Upper lobe of left lung (tissue), 6 donors: ENCODE data around the gene ZBTB47. TPM values are rescaled to one million over a fixed set of nuclear protein-coding genes. Genes with fewer than 3 reads are reported as not detected.

Experiments used
- ATAC-seq, 2 donors: fragments of 200-7000 bp; cut with Tn5 transposase; one replicate each; pipeline ENCODE4 v1.9.1; 2022; ENCODE audit warnings: mild to moderate bottlenecking in 2 of 2, moderate library complexity in 2 of 2; ENCODE audit not compliant: low FRiP score in 2 of 2
- DNase-seq, 2 donors: peaks; one replicate each; pipeline ENCODE4 v3.0.0-alpha.2; 2019 to 2020
- H3K27ac ChIP-seq, 4 donors: fragments of 200-600 bp; sonication (generic); one replicate each; pipeline ENCODE4 v1.5.1; 2016 to 2019
- H3K27me3 ChIP-seq, 4 donors: fragments of 200-600 bp; sonication (generic); one replicate each; pipeline ENCODE4 v1.5.1; 2017 to 2019
- H3K36me3 ChIP-seq, 4 donors: fragments of 200-600 bp; sonication (generic); one replicate each; pipeline ENCODE4 v1.5.1; 2016 to 2019
- H3K4me1 ChIP-seq, 4 donors: fragments of 200-600 bp; sonication (generic); one replicate each; pipeline ENCODE4 v1.5.1; 2018 to 2019
- H3K4me3 ChIP-seq, 4 donors: fragments of 200-600 bp; sonication (generic); one replicate each; pipeline ENCODE4 v1.5.1; 2017 to 2019; ENCODE audit warnings: mild to moderate bottlenecking in 2 of 4, moderate library complexity in 1 of 4
- H3K9me3 ChIP-seq, 4 donors: fragments of 200-600 bp; sonication (generic); one replicate each; pipeline ENCODE4 v1.5.1; 2018 to 2019
- EP300 ChIP-seq, 4 donors: sonication (generic); formaldehyde crosslinking; IDR thresholded peaks; one replicate each; pipeline ENCODE4 v1.5.1; 2017; ENCODE audit warnings: antibody characterized with exemption in 4 of 4, control low read depth in 2 of 4
- POLR2A ChIP-seq, 4 donors: fragments of 450-650 bp; IDR thresholded peaks; one replicate each; pipeline ENCODE4 v1.5.1; 2016 to 2017; ENCODE audit warnings: antibody characterized with exemption in 4 of 4, mild to moderate bottlenecking in 2 of 4
- POLR2AphosphoS5 ChIP-seq, 2 donors: sonication (generic); formaldehyde crosslinking; IDR thresholded peaks; one replicate each; pipeline ENCODE4 v1.5.1; 2017; ENCODE audit warnings: antibody characterized with exemption in 2 of 2
- WGBS, 2 donors: methylation state at CpG; one replicate each; pipeline ENCODE4 v1.1.5; 2017 to 2018; 5-methylcytosine and 5-hydroxymethylcytosine counted together
- total RNA-seq, 6 donors: library from RNA; depleted of rRNA in 4 of 6; stranded (reverse); fragments of >200 nt in 4 of 6; gene quantifications; one replicate each; pipeline versions ENCODE4 v1.1.0 to v1.2.1, GENCODE V29; 2016 to 2021
- TF ChIP-seq, protein P1 (sequence below), 6 experiments: fragments of 450-650 bp in 4 of 6; fragments of 200-600 bp in 2 of 6; sonication (generic) in 2 of 6; IDR thresholded peaks; one replicate each; pipeline ENCODE4 v1.5.1; 2016 to 2019; ENCODE audit warnings: antibody characterized with exemption in 6 of 6
- donor health status: DM: no; HTN: no; CAD: no; lungs with moderate emphysema.
- donor health status: DM: no; HTN: yes; CAD: no; lungs with severe emphysema.

The ZBTB47 gene
- total RNA-seq, 6 donors from 2014 or later = 25.1 to 35.8 (median 29.9) TPM

DNA sequence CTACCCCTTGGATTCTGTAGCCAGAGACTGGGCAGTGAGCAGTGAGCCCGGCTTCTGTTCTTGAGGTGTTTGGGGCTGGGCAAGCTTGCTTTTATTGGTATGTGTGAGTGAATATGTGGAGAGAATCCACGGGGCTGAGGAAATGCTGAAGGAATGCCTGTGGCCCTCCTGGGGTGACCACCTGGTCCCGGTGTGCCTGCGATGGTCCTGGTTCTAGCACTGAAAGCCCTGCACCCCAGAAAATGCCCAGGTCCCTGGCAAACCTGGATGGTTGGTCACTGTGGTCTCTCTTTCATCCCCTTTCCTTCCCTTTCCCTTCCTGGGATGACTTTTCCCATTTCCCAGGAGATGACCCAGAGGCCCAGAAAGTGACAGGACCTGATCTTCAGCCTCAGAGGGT, 4.2 kb downstream of the ZBTB47 start:
- ATAC-seq = no peak
- no peak overlapping the region for H3K27ac ChIP-seq
- 88 to 100% methylated on average over 3 to 4 of the region's 4 CpGs for WGBS, 2 donors
- TF ChIP-seq, protein P1, sequence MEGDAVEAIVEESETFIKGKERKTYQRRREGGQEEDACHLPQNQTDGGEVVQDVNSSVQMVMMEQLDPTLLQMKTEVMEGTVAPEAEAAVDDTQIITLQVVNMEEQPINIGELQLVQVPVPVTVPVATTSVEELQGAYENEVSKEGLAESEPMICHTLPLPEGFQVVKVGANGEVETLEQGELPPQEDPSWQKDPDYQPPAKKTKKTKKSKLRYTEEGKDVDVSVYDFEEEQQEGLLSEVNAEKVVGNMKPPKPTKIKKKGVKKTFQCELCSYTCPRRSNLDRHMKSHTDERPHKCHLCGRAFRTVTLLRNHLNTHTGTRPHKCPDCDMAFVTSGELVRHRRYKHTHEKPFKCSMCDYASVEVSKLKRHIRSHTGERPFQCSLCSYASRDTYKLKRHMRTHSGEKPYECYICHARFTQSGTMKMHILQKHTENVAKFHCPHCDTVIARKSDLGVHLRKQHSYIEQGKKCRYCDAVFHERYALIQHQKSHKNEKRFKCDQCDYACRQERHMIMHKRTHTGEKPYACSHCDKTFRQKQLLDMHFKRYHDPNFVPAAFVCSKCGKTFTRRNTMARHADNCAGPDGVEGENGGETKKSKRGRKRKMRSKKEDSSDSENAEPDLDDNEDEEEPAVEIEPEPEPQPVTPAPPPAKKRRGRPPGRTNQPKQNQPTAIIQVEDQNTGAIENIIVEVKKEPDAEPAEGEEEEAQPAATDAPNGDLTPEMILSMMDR (IDR thresholded peaks at IDR 0.05) = no peak
- TF ChIP-seq POLR2A (IDR thresholded peaks at IDR 0.05) (no peak), EP300 (IDR thresholded peaks at IDR 0.05) (no peak), POLR2AphosphoS5 (IDR thresholded peaks at IDR 0.05) (no peak)
- H3K36me3 ChIP-seq = peaks cover 0 to 23% (median 10%) of the 10 kb centered on the region in 4 donors
- no peaks in the 10 kb centered on the region for H3K9me3 ChIP-seq
- no peak for DNase-seq
- peaks cover 23 to 29% (median 27%) of the 10 kb centered on the region in 4 donors for H3K4me1 ChIP-seq
- H3K27me3 ChIP-seq = no peaks in the 10 kb centered on the region
- H3K4me3 ChIP-seq = no peak overlapping the region

DNA sequence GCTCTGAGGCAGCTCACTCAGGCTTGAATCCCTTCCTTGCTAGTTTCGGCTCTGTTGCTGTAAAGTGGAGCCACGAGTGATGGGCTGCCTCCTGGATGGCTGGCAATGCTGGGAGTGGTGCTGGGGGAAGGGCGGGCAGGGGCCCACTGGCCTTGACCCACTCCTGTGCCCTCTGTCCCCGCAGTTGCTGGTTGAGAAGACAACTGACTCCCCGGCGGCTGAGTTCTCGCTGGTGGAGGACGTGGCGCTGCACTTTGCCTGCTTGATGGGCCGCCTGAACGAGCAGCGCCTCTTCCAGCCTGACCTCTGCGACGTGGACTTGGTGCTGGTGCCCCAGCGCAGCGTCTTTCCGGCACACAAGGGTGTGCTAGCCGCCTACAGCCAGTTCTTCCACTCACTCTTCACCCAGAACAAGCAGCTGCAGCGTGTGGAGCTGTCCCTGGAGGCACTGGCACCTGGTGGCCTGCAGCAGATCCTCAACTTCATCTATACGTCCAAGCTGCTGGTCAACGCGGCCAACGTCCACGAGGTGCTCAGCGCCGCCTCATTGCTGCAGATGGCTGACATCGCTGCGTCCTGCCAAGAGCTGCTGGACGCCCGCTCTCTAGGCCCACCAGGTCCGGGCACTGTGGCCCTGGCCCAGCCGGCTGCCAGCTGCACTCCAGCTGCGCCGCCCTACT, 4.7 kb downstream of the ZBTB47 start:
- Histone ChIP-seq H3K27me3 (no peaks in the 10 kb centered on the region), H3K9me3 (no peaks in the 10 kb centered on the region), H3K4me1 (peaks cover 17 to 23% (median 21%) of the 10 kb centered on the region in 4 donors), H3K4me3 (no peak overlapping the region), H3K36me3 (peaks cover 0 to 23% (median 10%) of the 10 kb centered on the region in 4 donors), H3K27ac (no peak overlapping the region)
- ATAC-seq = no peak
- WGBS, 2 donors = 83 to 92% methylated on average over 13 to 29 of the region's 34 CpGs
- peak in 1 of 2 donors; percentile 82 for DNase-seq
- TF ChIP-seq EP300 (IDR thresholded peaks at IDR 0.05) (no peak), POLR2A (IDR thresholded peaks at IDR 0.05) (no peak), POLR2AphosphoS5 (IDR thresholded peaks at IDR 0.05) (no peak)
- TF ChIP-seq, protein P1 (IDR thresholded peaks at IDR 0.05) = no peak

DNA sequence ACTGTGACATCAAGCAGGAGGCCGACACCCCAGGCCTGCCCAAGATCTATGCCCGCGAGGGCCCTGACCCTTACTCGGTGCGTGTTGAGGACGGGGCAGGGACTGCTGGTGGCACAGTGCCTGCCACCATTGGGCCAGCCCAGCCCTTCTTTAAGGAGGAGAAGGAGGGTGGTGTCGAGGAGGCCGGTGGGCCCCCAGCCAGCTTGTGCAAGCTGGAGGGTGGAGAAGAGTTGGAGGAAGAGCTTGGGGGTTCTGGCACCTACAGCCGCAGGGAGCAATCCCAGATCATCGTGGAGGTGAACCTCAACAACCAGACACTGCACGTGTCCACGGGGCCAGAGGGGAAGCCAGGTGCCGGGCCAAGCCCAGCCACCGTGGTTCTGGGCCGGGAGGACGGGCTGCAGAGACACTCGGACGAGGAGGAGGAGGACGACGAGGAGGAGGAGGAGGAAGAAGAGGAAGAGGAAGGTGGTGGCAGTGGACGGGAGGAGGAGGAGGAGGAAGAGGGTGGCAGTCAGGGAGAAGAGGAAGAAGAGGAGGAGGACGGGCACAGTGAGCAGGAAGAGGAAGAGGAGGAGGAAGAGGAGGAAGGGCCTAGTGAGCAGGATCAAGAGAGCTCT, 5.4 kb downstream of the ZBTB47 start:
- no peak overlapping the region for H3K4me3 ChIP-seq
- no peaks in the 10 kb centered on the region for H3K9me3 ChIP-seq
- no peak overlapping the region for H3K27ac ChIP-seq
- DNase-seq (no peak), ATAC-seq (no peak)
- peaks cover 0 to 23% (median 10%) of the 10 kb centered on the region in 4 donors for H3K36me3 ChIP-seq
- TF ChIP-seq POLR2A (IDR thresholded peaks at IDR 0.05) (no peak), EP300 (IDR thresholded peaks at IDR 0.05) (no peak), POLR2AphosphoS5 (IDR thresholded peaks at IDR 0.05) (no peak)
- no peaks in the 10 kb centered on the region for H3K27me3 ChIP-seq
- 61 to 74% methylated on average over 18 to 19 of the region's 22 CpGs for WGBS, 2 donors
- H3K4me1 ChIP-seq = peaks cover 11 to 18% (median 15%) of the 10 kb centered on the region in 4 donors

DNA sequence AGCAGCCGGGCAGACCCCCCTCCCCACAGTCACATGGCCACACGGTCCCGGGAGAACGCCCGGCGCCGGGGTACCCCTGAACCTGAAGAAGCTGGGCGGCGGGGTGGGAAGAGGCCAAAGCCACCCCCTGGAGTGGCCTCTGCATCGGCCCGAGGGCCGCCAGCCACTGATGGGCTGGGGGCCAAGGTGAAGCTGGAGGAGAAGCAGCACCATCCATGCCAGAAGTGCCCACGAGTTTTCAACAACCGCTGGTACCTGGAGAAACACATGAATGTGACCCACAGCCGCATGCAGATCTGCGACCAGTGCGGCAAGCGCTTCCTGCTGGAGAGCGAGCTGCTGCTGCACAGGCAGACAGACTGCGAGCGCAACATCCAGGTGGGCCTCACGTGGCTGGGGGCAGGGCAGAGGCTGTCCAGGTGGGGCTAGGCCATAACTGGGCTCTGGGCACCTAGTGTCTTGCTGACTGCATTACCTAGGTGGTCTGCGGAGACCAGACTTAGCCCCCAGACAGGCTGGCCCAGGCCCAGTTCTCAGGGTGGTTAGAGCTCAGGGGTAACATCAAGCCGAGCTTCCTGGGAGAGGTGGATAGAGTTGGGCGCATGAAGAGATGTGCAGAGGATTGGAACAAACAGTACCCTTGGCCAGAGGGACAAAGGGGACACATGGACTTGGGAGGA, 6.1 kb downstream of the ZBTB47 start:
- 80% methylated on average over 14 to 25 of the region's 25 CpGs for WGBS, 2 donors
- Histone ChIP-seq H3K4me3 (no peak overlapping the region), H3K9me3 (no peaks in the 10 kb centered on the region), H3K27me3 (no peaks in the 10 kb centered on the region), H3K36me3 (peaks cover 0 to 23% (median 10%) of the 10 kb centered on the region in 4 donors), H3K4me1 (peaks cover 11 to 17% (median 14%) of the 10 kb centered on the region in 4 donors), H3K27ac (no peak overlapping the region)
- ATAC-seq = no peak
- DNase-seq = peak in 1 of 2 donors; percentile 63
- no peak for TF ChIP-seq POLR2A (IDR thresholded peaks at IDR 0.05)
- TF ChIP-seq EP300 (IDR thresholded peaks at IDR 0.05) = no peak
- TF ChIP-seq, protein P1 (IDR thresholded peaks at IDR 0.05) = no peak
- no peak for TF ChIP-seq POLR2AphosphoS5 (IDR thresholded peaks at IDR 0.05)

DNA sequence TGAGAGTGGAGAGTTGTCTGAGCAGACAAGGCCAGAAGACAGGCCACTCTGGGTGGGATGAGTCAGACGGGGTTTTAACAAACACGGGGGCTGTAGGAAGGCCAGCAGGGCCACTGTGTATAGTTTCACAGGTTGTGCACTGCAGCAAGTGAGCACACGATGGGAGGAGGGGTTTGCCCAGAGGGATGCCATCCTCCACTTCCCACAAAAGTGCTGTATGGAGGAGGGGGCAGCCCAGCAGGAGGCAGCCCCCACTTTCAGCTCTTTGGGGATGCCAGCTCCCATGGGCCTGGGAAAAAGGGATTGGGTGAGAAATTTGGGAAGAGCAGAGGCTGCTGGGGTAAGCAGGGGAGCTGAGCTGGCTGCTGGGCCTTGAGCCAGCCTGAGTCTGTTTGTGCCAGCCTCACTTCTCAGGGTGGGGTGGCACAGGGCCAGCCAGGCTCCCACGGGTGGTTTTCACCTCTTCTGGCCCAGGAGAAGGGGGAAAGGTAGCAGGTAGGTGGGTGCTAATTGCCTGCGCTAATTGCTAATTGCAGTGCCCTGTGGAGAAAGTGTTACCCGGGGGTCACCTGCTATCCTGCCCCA, 6.7 kb downstream of the ZBTB47 start:
- Histone ChIP-seq H3K4me1 (peaks cover 6 to 11% (median 8%) of the 10 kb centered on the region in 4 donors), H3K4me3 (no peak overlapping the region), H3K27me3 (no peaks in the 10 kb centered on the region), H3K36me3 (peaks cover 0 to 23% (median 10%) of the 10 kb centered on the region in 4 donors), H3K9me3 (no peaks in the 10 kb centered on the region), H3K27ac (no peak overlapping the region)
- 57 to 71% methylated on average over 3 to 6 of the region's 6 CpGs for WGBS, 2 donors
- ATAC-seq = no peak
- TF ChIP-seq EP300 (IDR thresholded peaks at IDR 0.05) = no peak
- TF ChIP-seq, protein P1 (IDR thresholded peaks at IDR 0.05) = no peak
- TF ChIP-seq POLR2AphosphoS5 (IDR thresholded peaks at IDR 0.05) = no peak
- no peak for TF ChIP-seq POLR2A (IDR thresholded peaks at IDR 0.05)
- DNase-seq = no peak
